Panc1 (cell line): Measurements from ENCODE around the gene ATP5F1E. TPM values are rescaled to one million over a fixed set of nuclear protein-coding genes. Genes with fewer than 3 reads are reported as not detected.

Experiments used
- ATAC-seq: fragments of 200-7000 bp; cut with Tn5 transposase; 2 replicates; pipeline ENCODE4 v1.9.1; 2020; ENCODE audit warnings: mild to moderate bottlenecking, moderate library complexity
- BruUV-seq: library from RNA; stranded (reverse); fragments of 400-500 nt; replicated peaks from 2 replicates; lab custom pipeline; 2021; lab: Mats Ljungman, UMichigan
- CTCF ChIA-PET: fragments of 300-600 bp; sonication (Branson Sonifier 250); formaldehyde crosslinking; loops from one replicate; lab custom pipeline; 2022; ENCODE audit warnings: antibody characterized with exemption; lab: Charles Lee
- POLR2A ChIA-PET: fragments of 300-600 bp; sonication (Branson Sonifier 250); formaldehyde crosslinking; loops from one replicate; lab custom pipeline; 2022; ENCODE audit warnings: antibody characterized with exemption; lab: Charles Lee
- DNase-seq: peaks from one replicate; pipeline ENCODE4 v3.0.0-alpha.2; 2010; ENCODE audit warnings: low read depth, low spot score
- H3K27ac ChIP-seq: 2 replicates; pipeline ENCODE4 v1.5.1; 2011; ENCODE audit warnings: mild to moderate bottlenecking, low read length, inconsistent platforms
- H3K27me3 ChIP-seq: fragments of 200-500 bp; sonication (Bioruptor generic); 2 replicates; pipeline ENCODE4 v1.6.0; 2014; ENCODE audit warnings: low read length, inconsistent platforms; ENCODE audit not compliant: control insufficient read depth, insufficient read depth
- H3K36me3 ChIP-seq: fragments of 200-500 bp; sonication (Bioruptor generic); 2 replicates; pipeline ENCODE4 v1.5.1; 2014; ENCODE audit warnings: inconsistent platforms, mild to moderate bottlenecking, low read length, moderate library complexity; ENCODE audit not compliant: control insufficient read depth, insufficient read depth
- H3K4me1 ChIP-seq: 2 replicates; pipeline ENCODE4 v1.5.1; 2011; ENCODE audit warnings: inconsistent platforms, mild to moderate bottlenecking, low read length, moderate library complexity; ENCODE audit not compliant: control insufficient read depth, insufficient read depth
- H3K4me3 ChIP-seq, 2 experiments: 2 replicates each; pipeline ENCODE4 v1.5.1; 2011 to 2012; ENCODE audit warnings: low read depth in 2 of 2, low read length in 2 of 2, mild to moderate bottlenecking in 2 of 2, inconsistent platforms in 1 of 2, moderate library complexity in 1 of 2
- H3K9me3 ChIP-seq: fragments of 200-500 bp; sonication (Bioruptor generic); 2 replicates; pipeline ENCODE4 v1.5.1; 2014; ENCODE audit warnings: low read depth, mild to moderate bottlenecking, inconsistent platforms, low read length, moderate library complexity; ENCODE audit not compliant: control insufficient read depth, insufficient read depth
- CTCF ChIP-seq: fragments of 450-650 bp; IDR thresholded peaks from 2 replicates; pipeline ENCODE4 v1.5.1; 2017; ENCODE audit warnings: mild to moderate bottlenecking
- POLR2AphosphoS5 ChIP-seq: IDR thresholded peaks from 2 replicates; pipeline ENCODE4 v1.6.1; 2012; ENCODE audit warnings: mild to moderate bottlenecking, low read depth, low read length, moderate library complexity
- SIN3A ChIP-seq: IDR thresholded peaks from 2 replicates; pipeline ENCODE4 v1.6.1; 2012; ENCODE audit warnings: low read depth, mild to moderate bottlenecking, low read length, moderate library complexity, borderline replicate concordance; ENCODE audit not compliant: insufficient read depth
- TCF7L2 ChIP-seq: IDR thresholded peaks from 2 replicates; pipeline ENCODE4 v1.6.1; 2011; ENCODE audit warnings: mild to moderate bottlenecking, low read depth, low read length, inconsistent platforms
- in situ Hi-C: cut with HindIII; loops from 2 replicates; pipeline ENCODE4 v1.10.0; 2016; ENCODE audit warnings: low sequenced_read_pairs, low pct_unique_long_range_greater_than_20kb
- intact Hi-C: fragments of 100-400 bp; cut with micrococcal nuclease; formaldehyde crosslinking; loops from one replicate; pipeline ENCODE4 v1.10.0; 2022; ENCODE audit not compliant: unreplicated experiment
- total RNA-seq: library from RNA; stranded (reverse); gene quantifications from one replicate; pipeline ENCODE4 v1.2.1, GENCODE V29; 2021; ENCODE audit not compliant: unreplicated experiment
- TF ChIP-seq, protein P1 (sequence below), 2 experiments: IDR thresholded peaks; 2 replicates each; pipeline ENCODE4 v1.6.1; 2011 to 2012; ENCODE audit warnings: low read depth in 2 of 2, control low read depth in 1 of 2, low read length in 1 of 2, mild to moderate bottlenecking in 1 of 2, moderate library complexity in 1 of 2; ENCODE audit not compliant: insufficient read depth in 1 of 2

ATP5F1E gene
- total RNA-seq, 1 experiment from 2014 or later: 90.6 TPM

DNA sequence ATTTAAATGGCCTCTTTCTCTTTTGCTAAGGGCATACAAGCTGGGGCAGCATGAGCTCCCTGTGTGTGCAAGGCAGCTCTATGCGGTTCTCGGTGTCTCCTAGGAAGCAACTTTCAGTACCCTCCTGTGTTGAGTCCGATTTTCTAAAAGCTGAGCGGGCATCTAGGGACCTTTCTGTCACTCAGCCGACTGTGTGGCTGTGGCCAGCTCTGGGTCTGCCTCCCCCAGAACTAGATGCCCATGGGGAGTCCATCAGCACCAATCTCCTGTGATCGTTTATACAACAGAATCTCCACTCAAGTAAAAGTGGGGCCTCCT lies 43.6 kb downstream of the ATP5F1E start:
- no peak for DNase-seq
- Histone ChIP-seq H3K9me3 (no peaks in the 10 kb centered on the region), H3K4me1 (0 out of 2 replicates have a peak, but pooled peaks cover 4% of the 10 kb centered on the region), H3K4me3 (no peak overlapping the region), H3K27me3 (no peaks in the 10 kb centered on the region), H3K27ac (no peak overlapping the region), H3K36me3 (peaks cover 23% of the 10 kb centered on the region)
- intact Hi-C loops: loop anchor here (10.0 kb wide), 1 partner anchor 94 kb away; no protein-coding TSS in a partner anchor
- in situ Hi-C loops: no loop called here
- no TSS peak for BruUV-seq
- CTCF ChIA-PET: no interaction called here
- ATAC-seq: no peak
- TF ChIP-seq SIN3A: no peak
- TF ChIP-seq, protein P1, sequence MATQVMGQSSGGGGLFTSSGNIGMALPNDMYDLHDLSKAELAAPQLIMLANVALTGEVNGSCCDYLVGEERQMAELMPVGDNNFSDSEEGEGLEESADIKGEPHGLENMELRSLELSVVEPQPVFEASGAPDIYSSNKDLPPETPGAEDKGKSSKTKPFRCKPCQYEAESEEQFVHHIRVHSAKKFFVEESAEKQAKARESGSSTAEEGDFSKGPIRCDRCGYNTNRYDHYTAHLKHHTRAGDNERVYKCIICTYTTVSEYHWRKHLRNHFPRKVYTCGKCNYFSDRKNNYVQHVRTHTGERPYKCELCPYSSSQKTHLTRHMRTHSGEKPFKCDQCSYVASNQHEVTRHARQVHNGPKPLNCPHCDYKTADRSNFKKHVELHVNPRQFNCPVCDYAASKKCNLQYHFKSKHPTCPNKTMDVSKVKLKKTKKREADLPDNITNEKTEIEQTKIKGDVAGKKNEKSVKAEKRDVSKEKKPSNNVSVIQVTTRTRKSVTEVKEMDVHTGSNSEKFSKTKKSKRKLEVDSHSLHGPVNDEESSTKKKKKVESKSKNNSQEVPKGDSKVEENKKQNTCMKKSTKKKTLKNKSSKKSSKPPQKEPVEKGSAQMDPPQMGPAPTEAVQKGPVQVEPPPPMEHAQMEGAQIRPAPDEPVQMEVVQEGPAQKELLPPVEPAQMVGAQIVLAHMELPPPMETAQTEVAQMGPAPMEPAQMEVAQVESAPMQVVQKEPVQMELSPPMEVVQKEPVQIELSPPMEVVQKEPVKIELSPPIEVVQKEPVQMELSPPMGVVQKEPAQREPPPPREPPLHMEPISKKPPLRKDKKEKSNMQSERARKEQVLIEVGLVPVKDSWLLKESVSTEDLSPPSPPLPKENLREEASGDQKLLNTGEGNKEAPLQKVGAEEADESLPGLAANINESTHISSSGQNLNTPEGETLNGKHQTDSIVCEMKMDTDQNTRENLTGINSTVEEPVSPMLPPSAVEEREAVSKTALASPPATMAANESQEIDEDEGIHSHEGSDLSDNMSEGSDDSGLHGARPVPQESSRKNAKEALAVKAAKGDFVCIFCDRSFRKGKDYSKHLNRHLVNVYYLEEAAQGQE (IDR thresholded peaks at IDR 0.05; ENCODE audit: insufficient read depth in 1 of 2, low read depth in 2 of 2, low read length in 1 of 2): no peak
- TF ChIP-seq CTCF: no peak
- no peak for TF ChIP-seq POLR2AphosphoS5
- no peak for TF ChIP-seq TCF7L2
- POLR2A ChIA-PET: interaction anchor here (0.6 kb wide), 1 partner anchor 51 kb away, joined by 5 read pairs; no protein-coding TSS in a partner anchor

- DNase-seq: no peak
Measured at GRCh38 chr20:58987790-58988564, 44.2 kb downstream of the ATP5F1E start.

More at GRCh38 chr20:58987790-58988564, 44.2 kb downstream of the ATP5F1E start:
- POLR2A ChIA-PET: interaction anchor here (0.6 kb wide), 1 partner anchor 51 kb away, joined by 5 read pairs; no protein-coding TSS in a partner anchor
- BruUV-seq: no TSS peak
- CTCF ChIA-PET: no interaction called here
- Histone ChIP-seq H3K4me3 (no peak overlapping the region), H3K9me3 (no peaks in the 10 kb centered on the region), H3K27ac (no peak overlapping the region), H3K27me3 (no peaks in the 10 kb centered on the region), H3K4me1 (0 out of 2 replicates have a peak, but pooled peaks cover 4% of the 10 kb centered on the region), H3K36me3 (peaks cover 21% of the 10 kb centered on the region)
- no peak for TF ChIP-seq POLR2AphosphoS5
- TF ChIP-seq TCF7L2: no peak
- no peak for TF ChIP-seq SIN3A
- TF ChIP-seq, protein P1 (IDR thresholded peaks at IDR 0.05; ENCODE audit: insufficient read depth in 1 of 2, low read depth in 2 of 2, low read length in 1 of 2): no peak
- TF ChIP-seq CTCF: no peak
- intact Hi-C loops: loop anchor here (10.0 kb wide), 1 partner anchor 93 kb away; no protein-coding TSS in a partner anchor
- no peak for ATAC-seq
- in situ Hi-C loops: no loop called here
